ENCODE measurements around the gene CFAP77.

- TF ChIP-seq, protein P1, sequence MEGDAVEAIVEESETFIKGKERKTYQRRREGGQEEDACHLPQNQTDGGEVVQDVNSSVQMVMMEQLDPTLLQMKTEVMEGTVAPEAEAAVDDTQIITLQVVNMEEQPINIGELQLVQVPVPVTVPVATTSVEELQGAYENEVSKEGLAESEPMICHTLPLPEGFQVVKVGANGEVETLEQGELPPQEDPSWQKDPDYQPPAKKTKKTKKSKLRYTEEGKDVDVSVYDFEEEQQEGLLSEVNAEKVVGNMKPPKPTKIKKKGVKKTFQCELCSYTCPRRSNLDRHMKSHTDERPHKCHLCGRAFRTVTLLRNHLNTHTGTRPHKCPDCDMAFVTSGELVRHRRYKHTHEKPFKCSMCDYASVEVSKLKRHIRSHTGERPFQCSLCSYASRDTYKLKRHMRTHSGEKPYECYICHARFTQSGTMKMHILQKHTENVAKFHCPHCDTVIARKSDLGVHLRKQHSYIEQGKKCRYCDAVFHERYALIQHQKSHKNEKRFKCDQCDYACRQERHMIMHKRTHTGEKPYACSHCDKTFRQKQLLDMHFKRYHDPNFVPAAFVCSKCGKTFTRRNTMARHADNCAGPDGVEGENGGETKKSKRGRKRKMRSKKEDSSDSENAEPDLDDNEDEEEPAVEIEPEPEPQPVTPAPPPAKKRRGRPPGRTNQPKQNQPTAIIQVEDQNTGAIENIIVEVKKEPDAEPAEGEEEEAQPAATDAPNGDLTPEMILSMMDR (conservative IDR thresholded peaks at IDR 0.05; ENCODE audit: low read depth, low read length) = no peak
- TF ChIP-seq EZH2 (IDR thresholded peaks at IDR 0.05; ENCODE audit: borderline replicate concordance, low read depth, low read length, poor library complexity, severe bottlenecking) = no peak
These were observed 44.0 kb upstream of the CFAP77 start for GRCh38 chr9:132365986-132366385.

All from A673 (cell line).